ENCODE data around the gene RAD51B.

- TF ChIP-seq TAF1 (IDR thresholded peaks at IDR 0.05; ENCODE audit: borderline replicate concordance, low read depth, low read length) (no peak), POLR2A (IDR thresholded peaks at IDR 0.05; ENCODE audit: low read depth, low read length) (no peak)
Observed at GRCh38 chr14:68504861-68505260, 685.3 kb downstream of the RAD51B start.

Measured in GM12892 (cell line).